Endothelial cell (in vitro differentiated cells): Measurements from ENCODE around the gene LIM2. TPM values are rescaled to one million over a fixed set of nuclear protein-coding genes. Genes with fewer than 3 reads are reported as not detected.

ENCODE experiments used
- DNase-seq: peaks from one replicate; pipeline ENCODE4 v3.0.0; 2021; ENCODE audit warnings: low spot score
- H3K27ac Mint-ChIP-seq: one replicate; pipeline ENCODE4 v1.8.0; 2021; ENCODE audit warnings: mixed read lengths, inconsistent platforms; ENCODE audit not compliant: unreplicated experiment
- H3K27me3 Mint-ChIP-seq: one replicate; pipeline ENCODE4 v1.8.0; 2021; ENCODE audit warnings: mild to moderate bottlenecking, moderate library complexity, mixed read lengths, inconsistent platforms; ENCODE audit not compliant: unreplicated experiment
- H3K36me3 Mint-ChIP-seq: one replicate; pipeline ENCODE4 v1.8.0; 2021; ENCODE audit warnings: mild to moderate bottlenecking, low read depth, mixed read lengths, inconsistent platforms; ENCODE audit not compliant: unreplicated experiment
- H3K4me1 Mint-ChIP-seq: one replicate; pipeline ENCODE4 v1.8.0; 2021; ENCODE audit warnings: mild to moderate bottlenecking, mixed read lengths, inconsistent platforms; ENCODE audit not compliant: unreplicated experiment
- H3K4me3 Mint-ChIP-seq: one replicate; pipeline ENCODE4 v1.8.0; 2021; ENCODE audit warnings: mild to moderate bottlenecking, mixed read lengths, inconsistent platforms; ENCODE audit not compliant: unreplicated experiment
- H3K9me3 Mint-ChIP-seq: one replicate; pipeline ENCODE4 v1.8.0; 2021; ENCODE audit warnings: mixed read lengths, inconsistent platforms; ENCODE audit not compliant: unreplicated experiment
- total RNA-seq: library from RNA; stranded (reverse); fragmentation: NEBNext Ultra II Directional; extraction: Animal tissue kit (Norgen Biotek cat#: 25700); gene quantifications from one replicate; pipeline ENCODE4 v1.2.1, GENCODE V29; 2021; ENCODE audit not compliant: unreplicated experiment
- TF ChIP-seq, protein P1 (sequence below): fragments of 200-600 bp; sonication (generic); IDR thresholded peaks from one replicate; pipeline ENCODE4 v1.5.0; 2021; ENCODE audit warnings: antibody characterized with exemption; ENCODE audit not compliant: unreplicated experiment

The LIM2 gene
- total RNA-seq, 1 donor from 2014 or later, result not detected

DNA sequence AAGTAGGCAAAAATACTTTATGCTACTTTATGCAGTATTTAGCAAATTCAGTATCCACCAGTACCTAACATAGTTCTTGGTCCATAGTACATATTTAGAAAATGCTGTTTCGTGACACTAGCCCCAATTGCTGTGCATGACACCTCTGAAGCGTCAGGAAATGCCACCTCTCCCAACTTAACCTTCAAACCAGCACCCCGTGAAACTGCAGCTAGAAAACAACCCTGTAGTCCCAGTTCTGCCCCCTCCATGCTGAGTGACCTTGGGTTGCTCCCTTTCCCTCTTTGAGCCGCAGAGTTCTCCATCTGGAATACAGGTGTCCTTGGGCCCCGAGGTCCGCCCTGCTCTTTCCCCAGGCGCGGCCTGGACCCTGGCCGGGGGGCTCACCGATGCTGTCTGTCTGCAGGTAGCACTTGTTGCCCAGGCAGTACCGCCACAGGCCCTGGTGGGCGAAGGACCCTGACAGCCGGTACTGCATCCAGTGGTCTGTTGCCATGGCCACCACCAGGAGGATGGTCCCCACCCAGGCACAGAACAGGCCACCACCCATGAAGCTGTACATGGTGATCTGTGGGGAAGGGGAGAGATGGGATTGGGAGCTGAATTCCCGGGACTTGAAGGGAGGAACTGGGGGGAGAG lies 773 bp downstream of the LIM2 start:
- DNase-seq, result no peak
- TF ChIP-seq, protein P1, sequence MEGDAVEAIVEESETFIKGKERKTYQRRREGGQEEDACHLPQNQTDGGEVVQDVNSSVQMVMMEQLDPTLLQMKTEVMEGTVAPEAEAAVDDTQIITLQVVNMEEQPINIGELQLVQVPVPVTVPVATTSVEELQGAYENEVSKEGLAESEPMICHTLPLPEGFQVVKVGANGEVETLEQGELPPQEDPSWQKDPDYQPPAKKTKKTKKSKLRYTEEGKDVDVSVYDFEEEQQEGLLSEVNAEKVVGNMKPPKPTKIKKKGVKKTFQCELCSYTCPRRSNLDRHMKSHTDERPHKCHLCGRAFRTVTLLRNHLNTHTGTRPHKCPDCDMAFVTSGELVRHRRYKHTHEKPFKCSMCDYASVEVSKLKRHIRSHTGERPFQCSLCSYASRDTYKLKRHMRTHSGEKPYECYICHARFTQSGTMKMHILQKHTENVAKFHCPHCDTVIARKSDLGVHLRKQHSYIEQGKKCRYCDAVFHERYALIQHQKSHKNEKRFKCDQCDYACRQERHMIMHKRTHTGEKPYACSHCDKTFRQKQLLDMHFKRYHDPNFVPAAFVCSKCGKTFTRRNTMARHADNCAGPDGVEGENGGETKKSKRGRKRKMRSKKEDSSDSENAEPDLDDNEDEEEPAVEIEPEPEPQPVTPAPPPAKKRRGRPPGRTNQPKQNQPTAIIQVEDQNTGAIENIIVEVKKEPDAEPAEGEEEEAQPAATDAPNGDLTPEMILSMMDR, result no peak
- Mint-ChIP-seq H3K27me3 (peaks cover 6% of the 10 kb centered on the region), H3K4me1 (no peaks in the 10 kb centered on the region), H3K27ac (no peak overlapping the region), H3K36me3 (peaks cover 3% of the 10 kb centered on the region), H3K9me3 (peaks cover 4% of the 10 kb centered on the region), H3K4me3 (no peak overlapping the region)

DNA sequence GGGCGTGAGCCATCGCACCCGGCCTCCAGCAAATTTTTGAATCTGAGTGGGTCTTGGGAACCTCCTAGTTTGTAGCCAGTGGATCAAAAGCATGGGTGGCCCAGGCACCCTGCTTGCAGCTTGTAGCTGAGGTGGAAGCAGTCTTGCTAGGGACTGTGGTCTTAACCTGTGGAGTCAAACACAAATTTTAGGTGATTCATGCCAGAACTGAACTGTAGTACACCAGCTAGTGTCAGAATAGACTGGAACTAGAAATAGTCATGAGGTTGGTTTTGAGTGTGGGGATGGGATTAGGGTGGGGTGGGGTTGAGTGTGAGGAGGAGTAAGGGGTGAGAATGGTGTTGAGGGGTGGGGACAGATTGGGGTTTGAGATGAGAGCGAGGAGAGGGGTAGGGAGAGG lies 5.8 kb downstream of the LIM2 start:
- TF ChIP-seq, protein P1, result no peak
- DNase-seq, result no peak
- Mint-ChIP-seq H3K9me3 (peaks cover 4% of the 10 kb centered on the region), H3K4me1 (no peaks in the 10 kb centered on the region), H3K36me3 (peaks cover 3% of the 10 kb centered on the region), H3K4me3 (no peak overlapping the region), H3K27ac (no peak overlapping the region), H3K27me3 (no peaks in the 10 kb centered on the region)

DNA sequence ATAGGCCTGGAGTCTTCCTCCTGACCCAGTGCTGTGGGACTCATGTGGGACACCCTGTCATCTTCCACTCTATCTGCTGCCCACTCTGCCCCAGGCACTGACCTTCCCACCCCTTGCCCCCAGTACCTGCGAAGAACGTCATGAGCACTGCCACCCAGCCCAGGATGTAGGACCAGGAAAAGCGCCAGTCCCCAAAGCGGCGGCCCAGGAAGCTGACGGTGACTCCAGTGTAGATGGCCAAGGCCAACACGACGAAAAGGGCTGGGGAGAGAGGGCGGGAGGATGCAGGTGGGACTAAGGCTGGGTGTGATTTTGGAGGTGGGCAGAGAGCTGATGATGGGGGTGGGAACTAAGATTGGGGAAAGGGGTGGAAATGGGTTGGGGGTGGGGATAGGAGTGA lies 7.4 kb downstream of the LIM2 start:
- no peak overlapping the region for H3K27ac Mint-ChIP-seq
- H3K27me3 Mint-ChIP-seq, result no peaks in the 10 kb centered on the region
- peaks cover 3% of the 10 kb centered on the region for H3K36me3 Mint-ChIP-seq
- no peak overlapping the region for H3K4me3 Mint-ChIP-seq
- peaks cover 4% of the 10 kb centered on the region for H3K9me3 Mint-ChIP-seq
- TF ChIP-seq, protein P1, result no peak
- no peaks in the 10 kb centered on the region for H3K4me1 Mint-ChIP-seq
- DNase-seq, result no peak

- H3K4me3 Mint-ChIP-seq, result no peak overlapping the region
- TF ChIP-seq, protein P1, result no peak
- H3K36me3 Mint-ChIP-seq, result no peaks in the 10 kb centered on the region
- no peak overlapping the region for H3K27ac Mint-ChIP-seq
- peaks cover under 1% of the 10 kb centered on the region for H3K9me3 Mint-ChIP-seq
- H3K4me1 Mint-ChIP-seq, result peaks cover 5% of the 10 kb centered on the region
- DNase-seq, result no peak
- peaks cover 3% of the 10 kb centered on the region for H3K27me3 Mint-ChIP-seq
Measured at GRCh38 chr19:51377422-51377821, 10.4 kb downstream of the LIM2 start.

- peaks cover 7% of the 10 kb centered on the region for H3K27me3 Mint-ChIP-seq
- H3K4me3 Mint-ChIP-seq, result no peak overlapping the region
- DNase-seq, result no peak
- H3K27ac Mint-ChIP-seq, result no peak overlapping the region
- H3K4me1 Mint-ChIP-seq, result peaks cover 5% of the 10 kb centered on the region
- peaks cover under 1% of the 10 kb centered on the region for H3K36me3 Mint-ChIP-seq
- TF ChIP-seq, protein P1, result no peak
- no peaks in the 10 kb centered on the region for H3K9me3 Mint-ChIP-seq
Measured at GRCh38 chr19:51375504-51376221, 12.1 kb downstream of the LIM2 start.
